Activated CD4-positive, alpha-beta T cell treated with anti-CD3 and anti-CD28 coated beads, Interleukin-2, amount 50 U/mL, for 24 hours (primary cell): ENCODE data around the gene GSK3A.

Source experiments
- DNase-seq, 2 donors: peaks; one replicate each; pipeline ENCODE4 v3.0.0-alpha.2; 2020; ENCODE audit warnings: low read depth in 1 of 2, low spot score in 1 of 2

Gene GSK3A

GRCh38 chr19:42281146-42281826 lies 38.9 kb upstream of the GSK3A start:
- no peak for DNase-seq

- no peak for DNase-seq
Measured at GRCh38 chr19:42280815-42281145, 38.4 kb upstream of the GSK3A start.

DNA sequence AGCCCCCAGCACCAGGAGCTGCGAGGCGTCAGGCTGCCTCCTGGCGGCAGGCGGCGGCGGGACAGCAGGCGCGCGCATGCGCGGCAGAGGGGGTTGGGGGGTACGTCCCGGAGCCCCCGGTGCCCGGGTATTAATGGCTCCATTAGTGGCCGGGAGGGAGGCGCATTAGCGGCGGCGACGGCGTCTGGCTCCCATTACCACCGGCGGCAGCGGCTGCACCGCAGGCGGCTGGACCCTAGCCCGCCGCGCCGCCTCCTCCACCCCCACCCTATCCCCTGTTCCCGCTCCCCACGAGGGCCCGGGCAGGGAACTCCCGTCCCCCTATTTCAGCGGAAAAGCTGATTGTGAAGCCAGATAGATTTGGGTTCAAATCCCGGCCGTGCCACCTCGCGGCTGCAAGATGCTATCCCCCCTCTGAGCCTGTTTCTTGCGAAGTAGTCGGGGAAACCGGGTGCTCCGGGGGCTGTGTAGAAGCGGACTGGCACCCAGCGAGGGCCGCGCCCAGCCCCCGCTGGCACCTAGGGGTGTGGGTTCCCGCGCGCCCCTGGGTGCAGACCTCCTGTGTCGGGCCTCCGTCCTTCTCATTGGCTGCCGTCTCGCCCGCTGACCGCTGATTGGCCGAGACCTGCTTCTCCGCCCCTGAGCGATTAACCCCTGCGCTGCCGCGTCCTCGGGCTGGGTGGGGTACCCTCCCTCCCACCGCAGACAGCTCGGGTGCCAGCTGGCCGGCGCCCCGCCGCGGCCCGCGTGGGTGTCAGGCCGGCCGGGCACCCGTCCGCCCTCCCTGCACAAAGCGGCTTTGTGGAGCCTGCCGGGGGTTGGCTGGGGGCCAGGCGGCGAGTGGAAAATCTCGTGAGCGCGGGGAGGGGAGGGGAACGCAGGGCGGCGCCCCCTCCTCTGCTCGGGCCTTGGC lies 37.8 kb upstream of the GSK3A start:
- peak; percentile 72 to 83 for DNase-seq

- DNase-seq, result no peak
Measured at GRCh38 chr19:42279155-42279901, 36.9 kb upstream of the GSK3A start.

GRCh38 chr19:42278452-42279154 lies 36.2 kb upstream of the GSK3A start:
- no peak for DNase-seq

- no peak for DNase-seq
Measured at GRCh38 chr19:42277821-42278451, 35.5 kb upstream of the GSK3A start.

GRCh38 chr19:42276821-42277220 lies 34.4 kb upstream of the GSK3A start:
- DNase-seq, result no peak

- DNase-seq, result no peak
Measured at GRCh38 chr19:42276284-42276683, 33.9 kb upstream of the GSK3A start.

- DNase-seq, result no peak
Measured at GRCh38 chr19:42275517-42275916, 33.1 kb upstream of the GSK3A start.

GRCh38 chr19:42275103-42275502 lies 32.7 kb upstream of the GSK3A start:
- no peak for DNase-seq

DNA sequence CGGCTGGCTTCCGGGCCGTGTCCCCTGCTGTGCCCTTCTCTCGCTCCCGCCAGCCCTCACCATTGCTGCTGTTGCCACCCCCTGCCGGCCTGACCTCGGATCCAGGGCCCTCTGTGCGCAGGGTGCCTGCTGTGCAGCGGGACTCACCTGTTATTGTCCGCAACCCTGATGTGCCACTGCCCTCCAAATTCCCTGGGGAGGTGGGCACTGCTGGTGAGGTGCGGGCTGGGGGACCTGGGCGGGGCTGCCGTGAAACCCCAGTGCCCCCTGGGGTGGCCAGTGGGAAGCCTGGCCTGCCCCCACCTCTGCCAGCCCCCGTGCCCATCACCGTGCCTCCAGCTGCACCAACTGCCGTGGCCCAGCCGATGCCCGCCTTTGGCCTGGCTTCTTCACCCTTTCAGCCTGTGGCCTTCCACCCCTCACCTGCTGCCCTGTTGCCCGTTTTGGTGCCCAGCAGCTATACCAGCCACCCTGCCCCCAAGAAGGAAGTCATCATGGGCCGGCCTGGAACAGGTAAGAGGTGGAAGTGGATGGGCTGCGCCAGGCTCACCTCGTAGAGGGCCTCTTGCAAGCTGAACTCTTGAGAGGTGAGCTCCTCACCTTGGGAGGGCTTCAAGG lies 31.8 kb upstream of the GSK3A start:
- DNase-seq, result no peak

DNA sequence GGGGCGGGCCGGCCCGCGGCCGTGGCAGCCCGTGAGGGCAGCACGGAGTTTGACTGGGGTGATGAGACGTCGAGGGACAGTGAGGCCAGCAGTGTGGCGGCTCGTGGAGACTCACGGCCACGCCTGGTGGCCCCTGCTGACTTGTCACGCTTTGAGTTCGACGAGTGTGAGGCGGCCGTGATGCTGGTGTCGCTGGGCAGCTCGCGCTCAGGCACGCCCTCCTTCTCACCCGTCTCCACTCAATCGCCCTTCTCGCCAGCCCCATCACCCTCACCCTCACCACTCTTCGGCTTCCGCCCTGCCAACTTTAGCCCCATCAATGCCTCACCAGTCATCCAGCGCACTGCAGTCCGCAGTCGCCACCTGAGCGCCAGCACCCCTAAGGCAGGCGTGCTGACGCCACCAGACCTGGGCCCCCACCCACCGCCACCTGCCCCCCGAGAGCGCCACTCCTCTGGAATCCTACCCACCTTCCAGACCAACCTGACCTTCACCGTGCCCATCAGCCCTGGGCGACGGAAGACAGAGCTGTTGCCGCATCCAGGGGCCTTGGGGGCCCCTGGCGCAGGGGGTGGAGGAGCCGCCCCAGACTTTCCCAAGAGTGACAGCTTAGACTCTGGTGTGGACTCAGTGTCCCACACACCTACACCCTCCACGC lies 31.1 kb upstream of the GSK3A start:
- DNase-seq, result no peak

GRCh38 chr19:42272989-42273406 lies 30.6 kb upstream of the GSK3A start:
- no peak for DNase-seq

DNA sequence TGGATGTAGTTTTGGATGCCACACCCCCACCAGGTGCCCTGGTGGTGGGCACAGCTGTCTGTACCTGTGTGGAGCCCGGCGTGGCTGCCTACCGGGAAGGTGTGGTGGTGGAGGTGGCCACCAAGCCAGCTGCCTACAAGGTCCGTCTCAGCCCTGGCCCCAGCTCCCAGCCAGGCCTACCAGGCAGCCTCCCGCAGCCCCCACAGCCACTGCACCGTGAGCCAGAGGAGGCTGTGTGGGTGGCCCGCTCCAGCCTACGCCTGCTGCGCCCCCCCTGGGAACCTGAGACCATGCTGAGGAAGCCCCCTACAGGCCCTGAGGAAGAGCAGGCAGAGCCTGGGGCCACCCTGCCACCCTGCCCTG lies 30.1 kb upstream of the GSK3A start:
- no peak for DNase-seq

DNA sequence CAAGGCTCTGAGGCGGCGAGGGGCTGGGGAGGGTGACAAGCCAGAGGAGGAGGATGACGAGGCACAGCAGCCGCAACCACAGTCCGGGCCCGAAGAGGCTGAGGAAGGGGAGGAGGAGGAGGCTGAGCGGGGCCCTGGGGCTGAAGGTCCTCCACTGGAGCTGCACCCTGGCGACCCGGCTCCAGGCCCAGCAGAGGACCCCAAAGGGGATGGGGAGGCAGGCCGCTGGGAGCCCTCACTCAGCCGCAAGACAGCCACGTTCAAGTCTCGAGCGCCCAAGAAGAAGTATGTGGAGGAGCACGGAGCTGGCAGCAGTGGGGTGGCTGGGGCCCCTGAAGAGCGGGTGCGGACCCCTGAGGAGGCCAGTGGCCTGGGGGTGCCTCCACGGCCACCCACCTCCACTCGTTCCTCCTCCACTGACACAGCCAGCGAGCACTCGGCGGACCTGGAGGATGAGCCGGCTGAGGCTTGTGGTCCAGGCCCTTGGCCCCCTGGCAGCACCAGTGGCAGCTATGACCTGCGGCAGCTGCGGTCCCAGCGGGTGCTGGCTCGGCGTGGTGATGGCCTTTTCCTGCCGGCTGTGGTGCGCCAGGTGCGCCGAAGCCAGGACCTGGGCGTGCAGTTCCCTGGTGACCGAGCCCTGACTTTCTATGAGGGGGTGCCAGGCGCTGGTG lies 29.6 kb upstream of the GSK3A start:
- DNase-seq, result no peak

DNA sequence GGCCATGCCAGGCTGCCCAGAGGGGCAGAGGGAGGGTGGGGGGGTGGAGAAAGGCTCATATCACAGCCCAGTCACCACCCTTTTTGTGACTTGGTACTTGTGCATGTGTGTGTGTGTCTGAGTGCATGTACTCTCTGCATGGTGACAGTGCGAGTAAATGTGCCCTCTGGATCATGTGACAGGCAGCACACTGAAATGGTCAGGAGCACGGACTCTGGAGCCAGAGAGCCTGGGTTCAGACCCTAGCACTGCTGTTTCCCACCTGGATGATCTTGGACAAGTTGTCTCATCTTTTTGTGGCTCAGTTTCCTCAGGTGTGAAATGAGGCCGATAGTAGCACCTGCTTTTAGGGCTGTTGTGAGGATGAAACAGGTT lies 28.6 kb upstream of the GSK3A start:
- no peak for DNase-seq

DNA sequence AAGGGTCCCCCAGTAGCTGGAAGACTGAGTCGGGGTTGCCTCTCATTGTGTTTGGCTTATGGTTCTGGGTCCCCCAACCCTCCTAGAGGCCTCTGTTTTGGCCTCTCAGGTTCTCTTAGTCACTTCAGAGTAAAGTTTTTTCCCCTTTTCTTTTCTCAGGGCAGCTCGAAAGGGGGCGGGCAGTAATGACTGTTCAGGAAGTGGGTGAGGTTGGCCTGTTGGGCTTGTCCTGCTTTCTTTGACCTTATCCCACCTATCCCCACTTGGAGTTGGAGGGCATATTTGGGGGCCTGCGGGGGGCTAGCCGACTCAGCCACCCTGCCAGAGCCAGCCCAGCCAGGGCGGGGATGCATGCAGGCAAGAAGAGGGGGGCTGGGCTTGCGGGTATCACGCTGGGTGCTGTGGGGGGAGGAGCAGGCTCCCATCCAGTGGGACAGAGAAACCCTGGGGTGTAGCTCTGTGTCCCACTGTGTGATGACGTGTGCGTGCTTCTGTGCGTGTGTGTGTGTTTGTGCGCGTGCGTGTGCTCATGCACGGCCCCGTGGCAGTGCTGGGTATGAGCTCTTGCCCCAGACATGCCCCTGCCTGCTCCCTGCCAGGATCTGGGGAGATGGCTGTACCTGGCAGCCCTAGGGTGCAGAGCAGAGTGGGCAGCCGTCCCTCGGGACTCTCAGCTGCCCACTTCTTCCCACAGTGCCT lies 28.1 kb upstream of the GSK3A start:
- DNase-seq, result peak in 1 of 2 donors; percentile 54

DNA sequence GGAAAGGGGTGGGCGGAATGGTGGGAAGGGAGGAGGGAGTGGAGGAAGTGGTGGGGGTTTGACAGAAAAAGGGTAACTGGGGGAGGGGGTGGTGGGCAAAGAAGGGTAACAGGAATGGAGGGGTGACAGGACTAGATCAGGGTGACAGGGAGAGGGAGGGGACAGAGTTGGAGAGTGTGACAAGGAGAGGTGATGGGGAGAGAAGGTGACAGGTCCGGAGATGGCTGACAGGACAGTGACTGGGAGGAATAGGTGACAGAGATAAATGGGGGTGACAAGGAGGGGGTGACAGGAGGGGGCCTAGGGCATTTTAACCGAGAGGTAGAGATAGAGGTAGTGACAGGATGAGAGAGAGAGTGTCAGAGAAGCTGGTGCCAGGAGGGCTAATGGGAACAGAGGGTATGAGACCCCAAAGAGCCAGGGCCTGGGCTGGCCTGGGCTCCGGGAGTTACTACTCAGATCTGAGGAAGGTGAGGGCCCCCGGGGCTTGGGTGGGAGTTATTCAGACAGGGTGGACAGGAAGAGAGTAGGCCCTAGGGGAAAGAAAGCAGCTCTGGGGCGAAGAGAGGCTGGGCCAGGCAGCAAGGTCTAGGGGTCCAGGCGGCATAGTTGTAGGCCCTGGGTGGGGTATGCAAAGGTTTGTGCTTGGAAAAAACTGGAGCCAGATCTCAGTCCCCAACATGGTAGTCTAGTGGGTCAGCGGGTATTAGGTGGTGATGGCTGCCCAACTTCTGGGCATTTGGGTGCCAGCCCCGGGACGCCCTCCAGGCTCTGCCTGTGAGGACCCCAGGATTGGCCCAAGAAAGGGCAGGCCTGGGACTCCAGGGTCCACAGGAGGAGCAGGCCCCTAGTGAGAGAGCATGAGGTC lies 27.3 kb upstream of the GSK3A start:
- DNase-seq, result no peak
